Measurements from ENCODE around the gene NPW.

- TF ChIP-seq CTCF (IDR thresholded peaks at IDR 0.05): no peak
- no peak for TF ChIP-seq EP300 (IDR thresholded peaks at IDR 0.05)
- TF ChIP-seq POLR2AphosphoS5 (IDR thresholded peaks at IDR 0.05): no peak
Observed at GRCh38 chr16:1984347-1985225, 35.0 kb upstream of the NPW start.

Data from esophagus muscularis mucosa (tissue), 4 donors.